Lung microvascular endothelial cell (primary cell): ENCODE results near the gene CLEC4A. TPM values are rescaled to one million over a fixed set of nuclear protein-coding genes. Genes with fewer than 3 reads are reported as not detected.
"Not testable (repeated sequence)": the region's sequence is repeated elsewhere in the genome, so short reads cannot be mapped to it uniquely, and the experiment has no call there.

ENCODE experiments used
- DNase-seq, 2 donors: peaks; one replicate each; pipeline versions ENCODE4 v3.0.0 to v3.0.0-alpha.2; 2010; ENCODE audit warnings: low read depth in 2 of 2
- total RNA-seq: library from RNA; depleted of rRNA; stranded (reverse); fragments of >200 nt; gene quantifications from 2 replicates; pipeline ENCODE4 v1.2.1, GENCODE V29; 2014

Gene CLEC4A
- total RNA-seq, 1 donor from 2014 or later = not detected

DNA sequence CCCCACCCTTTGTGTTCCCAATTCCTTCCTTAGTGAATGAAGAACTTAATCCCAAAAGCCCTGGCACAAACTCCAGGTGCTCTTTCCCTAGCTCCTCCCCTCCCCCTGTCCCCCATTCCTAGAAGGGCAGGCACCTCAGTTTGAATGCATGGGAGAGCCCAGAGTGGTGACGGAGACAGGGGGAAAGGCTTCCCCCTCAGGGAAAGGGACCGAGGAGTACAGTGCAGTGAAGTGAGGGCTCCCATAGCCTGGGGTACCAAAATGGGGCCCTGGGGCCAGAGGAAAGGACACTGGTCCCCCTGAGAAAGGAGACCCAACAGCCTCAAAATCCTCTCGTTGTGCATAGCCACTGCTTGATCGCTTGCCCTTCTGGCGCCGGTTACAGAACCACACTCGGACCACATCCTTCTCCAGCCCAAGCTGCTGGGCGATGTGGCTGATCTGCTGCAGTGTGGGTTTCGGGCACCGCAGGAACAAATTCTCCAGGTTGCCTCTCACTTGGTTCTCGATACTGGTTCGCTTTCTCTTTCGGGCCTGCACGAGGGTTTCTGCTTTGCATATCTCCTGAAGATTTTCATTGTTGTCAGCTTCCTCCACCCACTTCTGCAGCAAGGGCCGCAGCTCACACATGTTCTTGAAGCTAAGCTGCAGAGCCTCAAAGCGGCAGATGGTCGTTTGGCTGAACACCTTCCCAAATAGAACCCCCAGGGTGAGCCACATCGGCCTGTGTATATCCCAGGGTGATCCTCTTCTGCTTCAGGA is 10.4 kb downstream of the CLEC4A start:
- DNase-seq = not testable (repeated sequence)

DNA sequence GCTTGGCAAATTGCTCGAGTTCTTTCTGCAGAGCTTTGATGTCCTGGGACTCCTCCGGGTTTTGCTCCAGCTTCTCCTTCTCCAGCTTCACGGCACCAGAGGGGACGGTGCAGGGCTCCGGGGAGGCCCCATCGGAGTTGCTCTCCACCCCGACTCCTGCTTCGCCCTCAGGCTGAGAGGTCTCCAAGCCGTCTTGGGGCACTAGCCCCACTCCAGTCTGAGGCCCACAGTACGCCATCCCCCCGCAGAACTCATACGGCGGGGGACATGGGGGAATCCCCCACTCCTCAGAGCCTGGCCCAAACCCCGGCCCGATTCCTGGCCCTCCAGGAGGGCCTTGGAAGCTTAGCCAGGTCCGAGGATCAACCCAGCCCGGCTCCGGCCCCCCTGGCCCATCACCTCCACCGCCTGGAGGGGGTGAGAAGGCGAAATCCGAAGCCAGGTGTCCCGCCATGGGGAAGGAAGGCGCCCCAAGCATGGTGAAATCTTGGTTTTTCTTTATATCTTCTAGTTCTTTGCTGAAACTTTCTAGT is 11.0 kb downstream of the CLEC4A start:
- DNase-seq = not testable (repeated sequence)

DNA sequence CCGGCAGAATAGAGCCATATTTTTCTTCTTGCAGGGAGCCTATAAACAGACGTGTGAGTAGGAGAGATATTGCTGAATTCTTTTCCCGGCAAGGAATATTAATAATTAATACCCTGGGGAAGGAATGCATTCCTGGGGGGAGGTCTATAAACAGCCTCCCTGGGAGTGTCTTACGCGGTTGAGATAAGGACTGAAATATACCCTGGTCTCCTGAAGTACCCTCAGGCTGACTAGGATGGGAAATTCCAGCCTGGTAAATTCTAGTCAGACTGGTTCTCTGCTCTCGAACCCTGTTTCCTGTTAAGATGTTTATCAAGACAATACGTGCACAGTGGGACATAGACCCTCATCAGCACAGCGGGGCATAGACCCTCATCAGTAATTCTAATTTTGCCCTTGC is 18.2 kb downstream of the CLEC4A start:
- DNase-seq = not testable (repeated sequence)

DNA sequence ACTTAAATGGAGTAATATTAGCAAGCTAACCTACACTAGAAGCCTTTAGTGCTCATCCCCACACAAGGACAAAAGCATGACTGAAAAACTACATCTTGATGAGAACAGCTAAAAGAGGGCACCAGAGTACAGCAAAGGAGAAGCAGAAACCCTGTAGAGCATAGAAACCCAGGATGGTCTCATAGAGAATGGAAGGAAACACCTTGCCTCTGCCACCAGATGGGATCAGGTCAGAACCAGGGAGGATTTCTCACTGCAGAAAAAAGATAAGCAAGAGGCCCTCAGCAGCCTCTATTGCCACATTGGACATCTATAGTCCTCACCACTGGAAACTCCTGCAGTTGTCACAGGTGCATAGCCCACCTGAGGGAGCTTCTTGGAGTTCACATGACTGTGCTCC is 19.8 kb downstream of the CLEC4A start:
- DNase-seq = no peak

DNA sequence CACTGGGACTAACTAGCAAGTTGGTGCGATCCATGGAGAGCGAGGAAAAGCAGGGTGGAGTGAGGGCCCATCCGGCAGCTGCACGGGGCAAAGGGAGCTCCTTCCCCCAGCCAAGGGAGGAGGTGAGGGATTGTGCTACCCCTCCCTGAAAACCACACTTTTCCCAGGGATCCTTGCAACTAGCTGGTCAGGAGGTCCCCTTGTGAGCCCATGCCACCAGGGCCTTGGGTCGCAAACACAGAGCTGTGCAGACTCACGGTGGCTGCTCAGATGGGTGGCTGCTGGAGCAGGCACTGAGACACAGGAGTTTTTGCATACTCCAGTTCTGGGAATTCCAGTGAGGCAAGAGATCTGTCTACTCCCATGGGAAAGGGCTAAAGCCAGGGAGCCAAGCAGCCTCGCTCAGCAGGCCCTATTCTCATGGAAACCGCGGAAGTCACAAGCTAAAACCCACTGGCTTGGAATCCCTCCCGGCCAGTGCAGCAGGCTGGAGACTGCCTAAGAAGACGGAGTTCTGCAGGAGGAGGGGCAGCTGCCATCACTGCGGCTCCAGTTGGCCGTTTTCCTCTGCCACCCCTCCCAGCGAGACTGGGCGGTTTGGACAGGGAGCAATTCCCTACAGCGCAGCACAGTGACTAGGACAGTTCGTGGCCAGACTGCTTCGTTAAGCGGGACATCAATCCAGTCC is 22.5 kb downstream of the CLEC4A start:
- DNase-seq = peak in 1 of 2 donors; percentile 40

DNA sequence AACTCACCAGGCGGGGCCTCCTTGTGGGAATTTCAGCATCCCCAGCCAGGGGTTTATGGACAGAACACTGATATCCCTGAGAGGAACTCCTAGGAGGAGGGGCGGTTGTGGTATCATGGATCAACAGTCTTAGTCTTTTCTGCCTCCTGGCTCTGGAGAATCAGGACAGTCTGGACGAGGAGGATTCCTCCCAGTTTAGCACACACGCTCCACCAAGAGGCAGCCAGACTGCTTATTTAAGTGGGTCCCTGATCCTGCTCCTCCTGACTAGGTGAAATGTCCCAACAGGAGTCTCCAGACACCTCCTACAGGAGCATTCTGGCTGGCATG is 23.0 kb downstream of the CLEC4A start:
- no peak for DNase-seq

DNA sequence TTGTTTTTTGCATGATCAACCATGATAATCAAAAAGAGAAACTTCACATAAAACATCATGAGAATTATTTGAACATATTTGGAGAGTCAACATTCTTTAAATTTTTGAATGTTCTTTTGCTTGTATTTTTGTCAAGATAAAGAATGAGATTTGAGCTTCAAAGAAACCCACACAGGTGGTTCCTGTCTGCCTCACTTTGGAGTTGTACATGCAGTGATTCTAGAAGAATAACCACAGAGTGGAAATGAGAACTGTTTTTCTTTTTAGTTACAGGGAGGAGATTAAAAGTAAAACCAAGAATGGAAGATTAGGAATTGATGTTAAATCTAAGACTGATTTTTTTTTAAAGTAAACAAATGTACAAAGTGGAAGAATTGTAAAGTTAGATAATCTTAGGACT is 31.1 kb downstream of the CLEC4A start:
- DNase-seq = peak in 1 of 2 donors; percentile 60

DNA sequence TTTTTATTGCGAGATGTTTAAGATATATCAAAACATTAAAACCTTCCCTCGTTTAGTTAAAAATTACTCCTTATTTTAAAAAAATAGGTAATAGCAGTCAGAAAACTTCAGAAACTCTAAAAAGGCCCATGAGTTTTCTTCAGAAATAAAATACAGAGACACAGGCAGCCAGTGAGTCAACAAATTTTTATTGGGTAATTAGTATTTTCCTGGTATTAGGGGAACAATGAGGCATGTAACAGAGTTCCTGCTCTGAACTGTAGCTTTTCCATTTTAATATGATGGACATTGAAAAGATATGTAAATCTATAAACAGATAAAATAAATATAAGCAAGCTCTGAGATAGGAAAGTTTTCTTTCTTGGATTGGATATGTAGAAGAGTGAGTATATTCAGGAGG is 33.0 kb downstream of the CLEC4A start:
- peak; percentile 36 to 37 for DNase-seq

DNA sequence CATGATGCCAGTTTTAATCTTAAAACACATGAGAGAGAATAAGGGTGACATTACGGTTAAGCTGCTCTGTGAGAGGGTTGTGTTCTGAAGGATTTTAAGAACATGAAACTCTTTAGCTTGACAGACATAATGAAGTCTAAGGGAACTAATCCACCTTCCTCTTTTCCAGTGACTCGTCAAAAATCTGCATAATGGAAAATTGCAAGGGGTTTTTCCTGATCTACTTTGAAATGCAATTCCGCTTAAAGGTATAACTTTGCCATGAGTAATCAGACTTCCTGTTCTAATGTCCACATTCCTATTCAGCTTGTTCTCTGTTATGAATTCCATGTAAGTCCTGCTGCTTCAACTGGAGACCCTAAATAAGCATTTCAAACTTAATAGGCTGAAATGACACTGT is 33.4 kb downstream of the CLEC4A start, which contains the start of gene ZNF705A:
Gene ZNF705A, plus strand, starts transcription at position 171 of the 400 bp plus-strand sequence. CDS start 15,611 bp downstream, outside the sequence.
- DNase-seq = peak; percentile 91 to 94

DNA sequence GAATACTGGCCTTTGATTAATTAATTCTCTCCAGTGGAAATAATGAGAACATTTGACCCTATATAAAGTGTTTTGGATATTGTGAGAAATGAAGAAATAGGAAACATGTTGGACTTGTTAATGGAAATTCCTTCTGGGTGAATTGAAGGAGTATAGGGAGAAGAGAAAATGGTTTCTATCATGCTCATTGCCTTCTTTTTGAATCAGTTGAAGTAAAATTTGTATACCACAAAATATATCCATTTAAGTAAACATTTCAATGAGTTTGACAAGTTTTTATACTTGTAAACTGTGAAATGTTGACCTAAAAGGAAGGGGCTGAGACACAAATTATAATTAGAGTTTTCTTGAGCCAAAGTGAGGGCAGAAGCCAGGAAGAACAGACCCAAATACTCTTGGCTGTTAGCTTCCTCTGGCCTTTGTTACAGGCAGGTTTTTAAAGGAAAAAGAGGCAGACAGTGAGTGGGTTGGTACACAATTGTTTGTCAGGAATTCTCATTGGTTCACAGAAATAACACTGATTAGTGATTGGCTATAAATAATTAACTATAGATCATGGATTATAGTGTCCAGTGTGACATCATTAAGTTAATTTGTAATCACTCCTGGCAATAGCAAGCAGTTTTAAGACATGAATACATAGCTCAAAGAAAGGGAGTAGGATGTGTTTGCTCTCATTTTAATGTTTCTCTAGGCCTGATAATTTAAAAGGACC is 34.2 kb downstream of the CLEC4A start:
- peak; percentile 41 to 56 for DNase-seq

DNA sequence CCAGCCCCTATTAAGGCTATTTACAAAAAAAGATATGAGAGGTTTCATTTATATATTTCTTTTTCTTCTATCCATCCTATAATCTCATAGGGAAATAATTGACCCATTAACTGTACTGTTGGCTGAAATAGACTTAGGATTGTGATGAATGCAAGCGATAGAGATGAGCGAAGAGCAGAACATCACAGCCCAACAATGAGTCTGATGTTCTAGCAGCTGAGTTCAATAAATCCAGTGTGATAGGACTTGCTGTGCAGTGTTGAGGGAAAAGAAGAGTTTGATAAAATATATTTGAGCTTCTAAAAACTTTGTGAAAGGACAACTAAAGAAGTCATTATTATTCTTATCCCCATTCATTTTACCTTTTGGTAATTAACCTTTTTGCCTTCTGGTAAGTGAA is 49.5 kb downstream of the CLEC4A start:
- not testable (repeated sequence) for DNase-seq

DNA sequence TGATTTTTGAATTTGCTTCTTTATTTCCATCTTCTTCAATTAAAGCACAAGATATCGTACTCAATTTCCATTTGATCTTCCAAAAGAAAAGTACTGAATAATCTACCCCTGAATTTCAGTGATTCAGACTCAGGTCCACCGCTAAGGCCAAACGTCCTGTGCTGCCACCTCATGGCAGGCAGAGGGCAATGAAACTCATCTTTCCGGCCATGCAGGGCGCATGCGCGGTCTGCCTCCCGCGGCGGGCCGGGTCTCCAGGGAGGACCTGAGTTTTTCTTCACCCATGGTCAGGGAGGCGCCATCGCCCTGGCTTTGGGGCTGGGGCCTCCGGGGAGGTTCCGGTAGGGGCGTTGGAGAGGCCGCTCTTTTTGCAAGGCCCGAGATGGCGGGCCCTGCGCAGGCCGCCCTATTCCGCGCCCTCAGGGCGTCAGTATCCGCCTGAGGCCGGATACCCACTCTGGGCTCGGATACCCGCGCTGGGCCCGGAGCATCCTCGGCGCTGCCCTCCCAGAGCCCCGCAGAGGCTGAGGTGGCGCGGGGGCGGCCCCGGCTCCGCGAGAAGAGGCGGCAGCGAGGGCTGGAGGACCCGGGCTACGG is 56.7 kb downstream of the CLEC4A start:
- DNase-seq = peak; percentile 71 to 85

DNA sequence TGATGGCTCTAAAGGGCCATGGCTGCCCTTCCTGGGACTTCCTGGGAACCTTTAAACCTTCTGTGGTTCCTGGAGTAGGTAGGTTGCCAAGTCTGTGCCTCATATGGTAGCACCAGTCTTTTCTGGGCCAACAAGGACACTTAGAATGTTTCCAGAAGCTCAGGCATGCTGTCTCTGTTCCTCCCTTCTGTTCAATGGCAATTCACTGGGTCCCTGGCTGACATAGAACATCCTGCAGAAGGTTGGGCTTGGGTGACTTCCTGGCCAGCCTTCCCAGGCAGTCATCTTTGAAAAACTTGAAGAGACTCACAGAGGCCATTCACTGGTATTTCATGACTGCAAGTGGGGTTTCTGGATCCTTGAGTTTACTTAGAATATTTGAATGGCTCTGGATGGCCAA is 57.9 kb downstream of the CLEC4A start:
- not testable (repeated sequence) for DNase-seq

DNA sequence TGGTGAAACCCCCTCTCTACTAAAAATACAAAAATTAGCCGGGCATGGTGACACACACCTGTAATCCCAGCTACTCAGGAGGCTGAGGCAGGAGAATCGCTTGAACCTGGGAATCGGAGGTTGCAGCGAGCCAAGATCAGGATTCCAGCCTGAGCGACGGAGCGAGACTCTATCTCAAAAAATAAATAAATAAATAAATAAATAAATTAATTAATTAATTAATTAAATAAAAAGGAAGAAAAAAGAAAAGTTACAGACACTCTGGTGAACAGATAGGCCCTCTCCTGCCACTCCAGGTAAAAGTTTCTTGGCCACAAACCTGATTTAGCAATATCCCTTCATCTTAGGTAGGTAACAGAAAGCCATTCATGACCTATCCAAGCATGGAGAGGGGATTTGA is 59.5 kb downstream of the CLEC4A start:
- DNase-seq = not testable (repeated sequence)

DNA sequence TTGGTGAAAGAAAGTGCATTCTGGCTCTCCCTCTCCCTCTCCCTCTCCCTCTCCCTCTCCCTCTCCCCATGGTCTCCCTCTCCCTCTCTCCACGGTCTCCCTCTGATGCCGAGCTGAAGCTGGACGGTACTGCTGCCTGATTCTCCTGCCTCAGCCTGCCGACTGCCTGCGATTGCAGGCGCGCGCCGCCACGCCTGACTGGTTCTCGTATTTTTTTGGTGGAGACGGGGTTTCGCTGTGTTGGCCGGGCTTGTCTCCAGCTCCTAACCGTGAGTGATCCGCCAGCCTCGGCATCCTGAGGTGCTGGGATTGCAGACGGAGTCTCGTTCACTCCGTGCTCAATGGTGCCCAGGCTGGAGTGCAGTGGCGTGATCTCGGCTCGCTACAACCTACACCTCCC is 59.9 kb downstream of the CLEC4A start:
- DNase-seq = not testable (repeated sequence)

DNA sequence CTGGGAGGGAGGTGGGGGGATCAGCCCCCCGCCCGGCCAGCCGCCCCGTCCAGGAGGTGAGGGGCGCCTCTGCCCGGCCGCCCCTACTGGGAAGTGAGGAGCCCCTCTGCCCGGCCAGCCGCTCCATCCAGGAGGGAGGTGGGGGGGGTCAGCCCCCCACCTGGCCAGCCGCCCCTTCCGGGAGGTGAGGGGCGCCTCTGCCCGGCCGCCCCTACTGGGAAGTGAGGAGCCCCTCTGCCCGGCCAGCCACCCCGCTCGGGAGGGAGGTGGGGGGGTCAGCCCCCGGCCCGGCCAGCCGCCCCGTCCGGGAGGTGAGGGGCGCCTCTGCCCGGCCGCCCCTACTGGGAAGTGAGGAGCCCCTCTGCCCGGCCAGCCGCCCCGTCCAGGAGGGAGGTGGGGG is 60.8 kb downstream of the CLEC4A start:
- DNase-seq = not testable (repeated sequence)

DNA sequence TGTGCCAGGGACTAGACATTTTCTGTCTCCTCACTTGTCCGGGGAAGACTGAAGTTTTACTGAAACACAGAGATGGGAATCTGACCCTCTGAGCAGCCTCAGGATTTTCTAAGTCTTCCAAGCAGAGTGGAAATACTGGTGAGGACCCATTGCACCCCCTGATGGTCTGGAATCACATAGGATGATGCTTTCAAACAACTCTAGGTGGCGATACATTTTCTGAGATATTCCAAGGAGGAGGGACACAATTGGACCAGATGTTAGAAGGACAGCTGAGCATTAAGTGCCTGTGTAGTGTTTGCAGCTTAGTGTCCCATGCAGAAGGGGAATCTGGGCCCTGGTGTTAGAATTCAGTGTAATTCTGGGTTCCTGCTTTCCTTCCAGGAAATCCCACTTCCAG is 64.7 kb downstream of the CLEC4A start:
- DNase-seq = peak in 1 of 2 donors; percentile 8
